Measurements from ENCODE around the gene AKNAD1. TPM values are rescaled to one million over a fixed set of nuclear protein-coding genes. Genes with fewer than 3 reads are reported as not detected.

The AKNAD1 gene
- total and polyA plus RNA-seq, 10 of the 15 experiments (the other 5 are each of a cell fraction or from before 2014, with no cell fraction given) = 0.05 to 0.13 (median 0.10) TPM; not detected in 7

DNA sequence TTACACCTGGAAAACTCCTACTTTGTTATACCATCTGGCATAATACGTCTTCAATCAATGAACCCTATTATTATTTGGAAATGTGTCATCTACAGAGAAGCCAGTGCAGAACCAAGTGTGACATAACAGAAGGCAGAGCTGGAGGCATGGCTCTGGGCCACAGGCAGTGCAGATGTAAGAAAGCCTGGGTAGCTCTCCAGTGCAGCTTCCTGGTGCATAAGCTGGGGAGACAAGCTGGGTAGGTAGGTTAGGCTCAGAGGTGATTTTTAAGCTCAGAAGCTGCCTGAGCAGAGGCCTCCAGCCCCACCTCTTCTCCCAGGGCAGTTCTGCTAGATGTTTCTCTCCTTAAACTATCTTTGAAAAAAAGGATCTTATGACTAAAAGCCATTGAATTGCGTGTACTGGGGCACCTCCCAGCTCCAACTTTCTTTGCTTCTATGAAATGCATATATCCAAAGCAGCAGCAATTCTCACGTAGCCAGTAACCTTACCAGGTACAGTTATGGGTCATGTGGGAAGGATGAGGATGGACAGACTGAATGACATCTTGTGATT lies 30.7 kb downstream of the AKNAD1 start (continued):
- TF ChIP-seq, protein P1, sequence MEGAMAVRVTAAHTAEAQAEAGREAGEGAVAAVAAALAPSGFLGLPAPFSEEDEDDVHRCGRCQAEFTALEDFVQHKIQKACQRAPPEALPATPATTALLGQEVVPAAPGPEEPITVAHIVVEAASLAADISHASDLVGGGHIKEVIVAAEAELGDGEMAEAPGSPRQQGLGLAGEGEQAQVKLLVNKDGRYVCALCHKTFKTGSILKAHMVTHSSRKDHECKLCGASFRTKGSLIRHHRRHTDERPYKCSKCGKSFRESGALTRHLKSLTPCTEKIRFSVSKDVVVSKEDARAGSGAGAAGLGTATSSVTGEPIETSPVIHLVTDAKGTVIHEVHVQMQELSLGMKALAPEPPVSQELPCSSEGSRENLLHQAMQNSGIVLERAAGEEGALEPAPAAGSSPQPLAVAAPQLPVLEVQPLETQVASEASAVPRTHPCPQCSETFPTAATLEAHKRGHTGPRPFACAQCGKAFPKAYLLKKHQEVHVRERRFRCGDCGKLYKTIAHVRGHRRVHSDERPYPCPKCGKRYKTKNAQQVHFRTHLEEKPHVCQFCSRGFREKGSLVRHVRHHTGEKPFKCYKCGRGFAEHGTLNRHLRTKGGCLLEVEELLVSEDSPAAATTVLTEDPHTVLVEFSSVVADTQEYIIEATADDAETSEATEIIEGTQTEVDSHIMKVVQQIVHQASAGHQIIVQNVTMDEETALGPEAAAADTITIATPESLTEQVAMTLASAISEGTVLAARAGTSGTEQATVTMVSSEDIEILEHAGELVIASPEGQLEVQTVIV (IDR thresholded peaks at IDR 0.05; ENCODE audit: borderline replicate concordance, partially characterized antibody) = no peak

DNA sequence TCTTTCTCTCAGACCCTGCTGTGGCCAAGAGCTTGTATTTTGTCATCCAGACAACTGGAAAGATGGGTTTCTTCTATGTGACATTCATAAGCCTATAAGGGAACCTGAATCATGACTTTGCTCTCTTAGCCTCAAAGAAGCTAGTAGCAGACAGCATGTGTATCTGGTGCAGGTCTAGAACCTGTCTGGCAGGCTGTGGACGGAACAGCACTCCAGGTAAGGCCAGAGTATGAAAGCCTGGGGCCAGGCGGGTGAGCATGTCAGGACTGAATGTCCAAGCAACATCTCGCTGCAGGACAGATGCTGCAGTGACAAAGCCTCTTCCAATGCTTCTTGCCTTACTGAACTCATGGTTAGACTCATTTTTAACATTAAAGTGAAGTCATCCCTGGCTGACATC lies 32.8 kb downstream of the AKNAD1 start:
- intact Hi-C loops (cut with micrococcal nuclease; ENCODE audit: unreplicated experiment) = no loop called here
- Histone ChIP-seq H3K27ac (ENCODE audit: control insufficient read depth, insufficient read depth) (no peak overlapping the region), H4K20me1 (ENCODE audit: control insufficient read depth, insufficient read depth) (no peaks in the 10 kb centered on the region), H3K36me3 (ENCODE audit: control insufficient read depth in 2 of 2, insufficient read depth in 2 of 2, low read length in 1 of 2) (no peaks in the 10 kb centered on the region), H3K4me3 (no peak overlapping the region), H3K27me3 (replicated peaks in 1 of 2; ENCODE audit: control insufficient read depth in 2 of 2, insufficient read depth in 2 of 2, low read length in 1 of 2) (no peaks in the 10 kb centered on the region), H3K4me1 (ENCODE audit: control insufficient read depth, insufficient read depth, low read length) (no peaks in the 10 kb centered on the region), H3K9me3 (replicated peaks; ENCODE audit: control insufficient read depth, insufficient read depth, low read length) (no peaks in the 10 kb centered on the region), H3K9ac (ENCODE audit: control insufficient read depth, insufficient read depth, low read length) (no peak overlapping the region), H3K4me2 (ENCODE audit: control insufficient read depth, insufficient read depth) (no peak overlapping the region), H2AFZ (ENCODE audit: control insufficient read depth, low read depth, low read length) (no peak overlapping the region), H3K79me2 (ENCODE audit: control insufficient read depth, insufficient read depth, low read length) (no peaks in the 10 kb centered on the region)
- ChIA-PET SMC1A (ENCODE audit: uncharacterized antibody, unreplicated experiment) (no interaction called here), RAD21 (ENCODE audit: unreplicated experiment) (interaction anchor here (0.6 to 6.7 kb wide), 2 partner anchors 9 to 73 kb away, joined by 3 to 92 read pairs; no protein-coding TSS in a partner anchor), CTCF (interaction anchor here (9.1 kb wide), 1 partner anchor 76 kb away, joined by 323 read pairs; no protein-coding TSS in a partner anchor), POLR2A (no interaction called here)
- 56% methylated on average over 3 of the region's 3 CpGs for WGBS (ENCODE audit: insufficient coverage, insufficient replicate concordance, low lambda C conversion rate, missing lambda C conversion rate)
- FAIRE-seq (no peak), ATAC-seq (no peak), DNase-seq (ENCODE audit: low read depth, low spot score) (no peak)
- TF ChIP-seq NFYA (IDR thresholded peaks at IDR 0.05; ENCODE audit: borderline replicate concordance, low read depth, low read length) (no peak), STAT3 (IDR thresholded peaks at IDR 0.05; ENCODE audit: low read depth, low read length) (no peak), SREBF1 (IDR thresholded peaks at IDR 0.05; ENCODE audit: low read length) (no peak), RBBP5 (conservative IDR thresholded peaks at IDR 0.05) (no peak), ZSCAN29 (IDR thresholded peaks at IDR 0.05) (no peak), MTA3 (IDR thresholded peaks at IDR 0.05; ENCODE audit: borderline replicate concordance, low read length) (no peak), TARDBP (IDR thresholded peaks at IDR 0.05; ENCODE audit: borderline replicate concordance) (no peak), MYC (IDR thresholded peaks at IDR 0.05; ENCODE audit: insufficient read depth, insufficient read length, insufficient replicate concordance, low read length, severe bottlenecking) (no peak)
- TF ChIP-seq, protein P2, sequence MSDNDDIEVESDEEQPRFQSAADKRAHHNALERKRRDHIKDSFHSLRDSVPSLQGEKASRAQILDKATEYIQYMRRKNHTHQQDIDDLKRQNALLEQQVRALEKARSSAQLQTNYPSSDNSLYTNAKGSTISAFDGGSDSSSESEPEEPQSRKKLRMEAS (IDR thresholded peaks at IDR 0.05; ENCODE audit: low read depth, low read length) = no peak
- TF ChIP-seq, protein P3, sequence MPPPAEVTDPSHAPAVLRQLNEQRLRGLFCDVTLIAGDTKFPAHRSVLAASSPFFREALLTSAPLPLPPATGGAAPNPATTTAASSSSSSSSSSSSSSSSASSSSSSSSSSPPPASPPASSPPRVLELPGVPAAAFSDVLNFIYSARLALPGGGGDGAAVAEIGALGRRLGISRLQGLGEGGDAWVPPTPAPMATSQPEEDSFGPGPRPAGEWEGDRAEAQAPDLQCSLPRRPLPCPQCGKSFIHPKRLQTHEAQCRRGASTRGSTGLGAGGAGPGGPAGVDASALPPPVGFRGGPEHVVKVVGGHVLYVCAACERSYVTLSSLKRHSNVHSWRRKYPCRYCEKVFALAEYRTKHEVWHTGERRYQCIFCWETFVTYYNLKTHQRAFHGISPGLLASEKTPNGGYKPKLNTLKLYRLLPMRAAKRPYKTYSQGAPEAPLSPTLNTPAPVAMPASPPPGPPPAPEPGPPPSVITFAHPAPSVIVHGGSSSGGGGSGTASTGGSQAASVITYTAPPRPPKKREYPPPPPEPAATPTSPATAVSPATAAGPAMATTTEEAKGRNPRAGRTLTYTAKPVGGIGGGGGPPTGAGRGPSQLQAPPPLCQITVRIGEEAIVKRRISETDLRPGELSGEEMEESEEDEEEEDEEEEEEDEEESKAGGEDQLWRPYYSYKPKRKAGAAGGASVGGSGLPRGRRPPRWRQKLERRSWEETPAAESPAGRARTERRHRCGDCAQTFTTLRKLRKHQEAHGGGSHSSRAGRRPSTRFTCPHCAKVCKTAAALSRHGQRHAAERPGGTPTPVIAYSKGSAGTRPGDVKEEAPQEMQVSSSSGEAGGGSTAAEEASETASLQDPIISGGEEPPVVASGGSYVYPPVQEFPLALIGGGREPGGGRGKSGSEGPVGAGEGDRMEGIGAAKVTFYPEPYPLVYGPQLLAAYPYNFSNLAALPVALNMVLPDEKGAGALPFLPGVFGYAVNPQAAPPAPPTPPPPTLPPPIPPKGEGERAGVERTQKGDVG (CRISPR knock-in tag; IDR thresholded peaks at IDR 0.05) = no peak
- in situ Hi-C loops (cut with MboI) = no loop called here
- BruUV-seq (replicated peaks) = no TSS peak

Data from GM12878 (cell line).